Mucosa of gallbladder (tissue), 1 donor: ENCODE results near the gene ACOD1. TPM values are rescaled to one million over a fixed set of nuclear protein-coding genes. Genes with fewer than 3 reads are reported as not detected.
"Not testable (repeated sequence)": the region's sequence is repeated elsewhere in the genome, so short reads cannot be mapped to it uniquely, and the experiment has no call there.

Source experiments
- DNase-seq: peaks from one replicate; pipeline ENCODE4 v3.0.0-alpha.2; 2020; ENCODE audit warnings: low spot score
- total RNA-seq: library from RNA; stranded (reverse); gene quantifications from one replicate; pipeline ENCODE4 v1.2.1, GENCODE V29; 2021
- donor health status: DM: no; HTN: no; CAD: no.

ACOD1 gene
- total RNA-seq, 1 donor from 2014 or later, result not detected

GRCh38 chr13:76953968-76954367 lies 5.7 kb downstream of the ACOD1 start:
- no peak for DNase-seq

DNA sequence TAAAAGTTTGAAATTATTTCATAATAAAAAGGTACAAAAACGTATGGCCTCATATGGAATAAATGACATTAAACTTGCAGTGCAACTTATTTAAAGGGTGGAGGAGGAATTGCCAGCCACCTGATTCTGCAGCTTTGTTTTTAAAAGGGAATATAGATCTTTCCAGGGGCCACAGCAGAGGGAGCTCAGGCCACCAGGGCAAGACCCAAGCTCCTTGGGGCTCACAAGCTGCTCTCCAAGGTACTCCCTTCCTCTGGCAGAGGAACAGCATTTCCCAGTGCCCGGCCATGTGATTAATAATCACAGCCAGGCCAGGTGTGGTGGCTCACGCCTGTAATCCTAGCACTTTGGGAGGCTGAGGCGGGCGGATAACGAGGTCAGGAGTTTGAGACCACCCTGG lies 6.2 kb downstream of the ACOD1 start:
- no peak for DNase-seq

- DNase-seq, result peak; percentile 66
These were observed 6.9 kb downstream of the ACOD1 start for GRCh38 chr13:76955193-76955592.

GRCh38 chr13:76955661-76956060 lies 7.3 kb downstream of the ACOD1 start:
- no peak for DNase-seq

- no peak for DNase-seq
These were observed 10.6 kb downstream of the ACOD1 start for GRCh38 chr13:76958841-76959432.

GRCh38 chr13:76959734-76960133 lies 11.4 kb downstream of the ACOD1 start:
- not testable (repeated sequence) for DNase-seq

- DNase-seq, result peak; percentile 50
These were observed 17.6 kb downstream of the ACOD1 start for GRCh38 chr13:76965759-76966421.

GRCh38 chr13:76967031-76967430 lies 18.7 kb downstream of the ACOD1 start:
- no peak for DNase-seq

- DNase-seq, result no peak
These were observed 19.7 kb downstream of the ACOD1 start for GRCh38 chr13:76968041-76968440.

GRCh38 chr13:76969488-76970365 lies 21.4 kb downstream of the ACOD1 start:
- DNase-seq, result no peak

DNA sequence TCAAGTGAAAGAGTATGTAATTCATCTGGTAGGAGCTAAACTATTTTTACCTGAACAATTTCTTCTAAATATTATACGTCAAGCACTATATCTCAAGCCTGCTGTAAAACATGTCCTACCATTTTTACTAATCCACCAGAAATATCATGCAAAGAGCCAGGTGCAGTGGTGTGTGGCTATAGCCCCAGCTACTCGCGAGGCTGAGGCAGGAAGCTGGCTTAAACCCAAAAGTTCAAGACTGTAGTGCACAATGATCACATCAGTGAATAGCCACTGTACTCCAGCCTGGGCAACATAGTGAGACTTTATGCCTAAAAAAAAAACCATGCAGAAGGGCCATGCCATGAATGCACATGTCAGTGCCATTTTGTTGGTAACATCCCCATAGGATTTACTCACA lies 22.9 kb downstream of the ACOD1 start:
- no peak for DNase-seq

GRCh38 chr13:76971851-76972829 lies 23.8 kb downstream of the ACOD1 start:
- DNase-seq, result no peak

GRCh38 chr13:76973920-76974617 lies 25.8 kb downstream of the ACOD1 start:
- DNase-seq, result no peak

- DNase-seq, result no peak
These were observed 26.3 kb downstream of the ACOD1 start for GRCh38 chr13:76974618-76974975.

DNA sequence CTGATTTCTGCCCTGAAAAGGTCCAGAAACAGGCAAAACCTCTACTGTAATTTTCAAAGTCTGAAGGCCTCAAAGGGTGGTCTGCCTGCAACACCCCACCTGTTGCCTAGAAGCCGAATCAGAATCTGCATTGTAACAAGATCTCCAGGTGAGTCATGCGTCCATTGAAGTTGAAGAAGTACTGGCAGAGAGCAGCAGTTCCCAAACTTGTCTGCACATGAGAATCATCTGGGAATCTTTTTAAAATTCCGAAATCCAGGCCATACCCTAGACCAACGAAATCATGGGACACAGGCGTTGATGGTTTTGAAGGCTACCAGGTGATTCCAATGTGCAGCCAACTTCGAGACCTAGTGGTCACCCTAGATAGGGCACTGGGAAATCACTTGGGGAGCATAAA lies 27.6 kb downstream of the ACOD1 start:
- DNase-seq, result no peak

- no peak for DNase-seq
These were observed 28.2 kb downstream of the ACOD1 start for GRCh38 chr13:76976490-76976889.

DNA sequence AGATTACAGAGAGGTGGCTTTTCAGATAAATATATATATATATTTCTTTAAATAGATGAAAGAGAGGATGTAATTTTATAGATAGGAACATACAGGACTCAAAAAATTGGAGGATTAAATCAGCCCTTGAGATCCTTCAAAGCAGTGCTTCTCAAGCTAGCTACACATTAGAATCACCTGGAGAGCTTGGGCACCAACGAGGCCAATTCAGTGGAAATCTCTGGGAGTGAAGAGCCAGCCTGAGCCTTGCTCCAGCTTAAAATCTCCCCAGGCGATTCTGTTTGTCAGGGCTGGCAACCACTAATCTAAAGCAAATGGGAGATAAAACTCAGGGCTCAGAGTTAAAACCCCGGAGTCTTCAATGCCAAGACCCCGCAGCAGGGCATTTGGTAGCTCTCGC lies 28.6 kb downstream of the ACOD1 start:
- DNase-seq, result no peak

- DNase-seq, result peak; percentile 72
These were observed 31.9 kb downstream of the ACOD1 start for GRCh38 chr13:76980075-76980718.

DNA sequence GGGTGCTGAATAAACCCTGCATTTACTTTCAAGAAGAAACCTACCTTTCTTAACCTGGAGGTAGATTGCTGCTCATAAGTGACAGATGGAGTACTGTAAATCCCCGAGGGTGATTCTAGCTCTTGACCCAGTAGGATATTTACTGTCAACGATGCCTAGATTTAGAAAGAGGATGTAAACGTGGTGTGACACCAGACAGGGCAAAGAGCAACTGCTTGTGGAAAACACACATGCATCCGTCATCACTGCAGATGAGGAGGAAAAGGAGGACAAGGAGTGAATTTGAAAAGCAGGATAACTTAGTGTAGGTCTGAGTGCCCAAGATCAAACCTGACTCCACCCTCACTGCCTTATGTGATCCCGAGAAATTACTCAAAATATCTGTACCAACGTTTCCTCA lies 33.8 kb downstream of the ACOD1 start:
- DNase-seq, result no peak

DNA sequence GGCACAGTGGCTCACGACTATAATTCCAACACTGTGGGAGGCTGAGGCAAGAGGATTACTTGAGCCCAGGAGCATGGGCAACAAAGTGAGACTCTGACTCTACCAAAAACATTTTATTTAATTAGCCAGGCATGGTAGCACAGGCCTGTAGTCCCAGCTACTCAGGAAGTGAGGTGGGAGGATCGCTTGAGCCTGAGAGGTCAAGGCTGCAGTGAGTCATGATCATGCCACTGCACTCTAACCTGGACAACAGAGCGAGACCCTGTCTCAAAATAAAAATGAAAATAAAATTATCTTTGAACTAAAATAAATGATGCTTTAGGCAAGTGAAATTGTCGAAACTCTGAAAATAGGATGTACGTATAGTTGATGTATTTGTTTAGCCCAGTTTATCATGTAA lies 35.4 kb downstream of the ACOD1 start:
- DNase-seq, result no peak

DNA sequence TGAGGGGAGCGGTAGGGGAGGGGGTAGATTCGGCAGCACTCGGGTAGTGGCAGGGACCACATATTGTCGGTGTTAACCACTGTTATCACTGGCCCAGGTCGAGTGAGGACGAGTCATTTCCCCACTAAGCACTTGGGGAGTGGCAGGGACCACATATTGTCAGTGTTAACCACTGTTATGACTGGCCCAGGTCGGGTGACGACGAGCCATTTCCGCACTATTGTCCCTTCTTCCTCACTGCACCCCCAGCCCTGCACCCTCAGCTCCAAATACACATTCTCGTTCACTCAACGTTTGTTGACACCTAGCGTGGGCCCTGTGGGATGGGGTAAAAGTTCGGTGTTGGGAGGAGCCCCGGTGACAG lies 43.1 kb downstream of the ACOD1 start:
- peak; percentile 46 for DNase-seq
